ENCODE data around the gene NDST3.

- no peak for TF ChIP-seq CTCF (IDR thresholded peaks at IDR 0.05)
- no peak for TF ChIP-seq EZH2 (IDR thresholded peaks at IDR 0.05)
- TF ChIP-seq EZH2phosphoT487 (IDR thresholded peaks at IDR 0.05), result no peak
Observed at GRCh38 chr4:118047043-118047442, 12.8 kb downstream of the NDST3 start.

All from neural progenitor cell (in vitro differentiated cells).